Measurements from ENCODE around the gene ITGB5. TPM values are rescaled to one million over a fixed set of nuclear protein-coding genes. Genes with fewer than 3 reads are reported as not detected.

Gene ITGB5
- total RNA-seq, 1 experiment from 2014 or later, result 0.86 TPM

- no peaks in the 10 kb centered on the region for H3K36me3 ChIP-seq (ENCODE audit: insufficient read depth, low read length)
- no peak overlapping the region for H3K4me2 ChIP-seq (ENCODE audit: low read depth, low read length, poor library complexity, severe bottlenecking)
- H3K4me1 ChIP-seq (ENCODE audit: low read length), result peaks cover 5% of the 10 kb centered on the region; the same call in 1 of the 2 replicates
- no peaks in the 10 kb centered on the region for H3K9me2 ChIP-seq (replicated peaks; ENCODE audit: insufficient read depth, low read length)
- no peaks in the 10 kb centered on the region for H4K20me1 ChIP-seq (ENCODE audit: insufficient read depth, low read depth, low read length)
- H2AFZ ChIP-seq (ENCODE audit: low read length), result no peak overlapping the region
- no peak overlapping the region for H3K27ac ChIP-seq (ENCODE audit: low read length)
- H3K27me3 ChIP-seq (ENCODE audit: low read length), result no peaks in the 10 kb centered on the region
- DNase-seq, result no peak
- H3K9ac ChIP-seq (ENCODE audit: low read length), result no peak overlapping the region
- no peaks in the 10 kb centered on the region for H3K79me2 ChIP-seq (ENCODE audit: low read length)
- no peaks in the 10 kb centered on the region for H3K9me3 ChIP-seq (ENCODE audit: low read length)
- H3K4me3 ChIP-seq (ENCODE audit: low read length), result no peak overlapping the region
These were observed 37.0 kb downstream of the ITGB5 start for GRCh38 chr3:124850212-124850611.

- Histone ChIP-seq H3K4me2 (ENCODE audit: low read depth, low read length, poor library complexity, severe bottlenecking) (no peak overlapping the region), H3K27me3 (ENCODE audit: low read length) (no peaks in the 10 kb centered on the region), H3K9me2 (replicated peaks; ENCODE audit: insufficient read depth, low read length) (no peaks in the 10 kb centered on the region), H4K20me1 (ENCODE audit: insufficient read depth, low read depth, low read length) (no peaks in the 10 kb centered on the region), H3K79me2 (ENCODE audit: low read length) (no peaks in the 10 kb centered on the region), H3K9ac (ENCODE audit: low read length) (no peak overlapping the region), H2AFZ (ENCODE audit: low read length) (no peak overlapping the region), H3K4me3 (ENCODE audit: low read length) (no peak overlapping the region), H3K9me3 (ENCODE audit: low read length) (no peaks in the 10 kb centered on the region), H3K27ac (ENCODE audit: low read length) (no peak overlapping the region), H3K4me1 (ENCODE audit: low read length) (0 out of 2 replicates have a peak, but pooled peaks cover 4% of the 10 kb centered on the region), H3K36me3 (ENCODE audit: insufficient read depth, low read length) (no peaks in the 10 kb centered on the region)
- DNase-seq, result no peak
These were observed 38.9 kb downstream of the ITGB5 start for GRCh38 chr3:124848300-124848699.

DNA sequence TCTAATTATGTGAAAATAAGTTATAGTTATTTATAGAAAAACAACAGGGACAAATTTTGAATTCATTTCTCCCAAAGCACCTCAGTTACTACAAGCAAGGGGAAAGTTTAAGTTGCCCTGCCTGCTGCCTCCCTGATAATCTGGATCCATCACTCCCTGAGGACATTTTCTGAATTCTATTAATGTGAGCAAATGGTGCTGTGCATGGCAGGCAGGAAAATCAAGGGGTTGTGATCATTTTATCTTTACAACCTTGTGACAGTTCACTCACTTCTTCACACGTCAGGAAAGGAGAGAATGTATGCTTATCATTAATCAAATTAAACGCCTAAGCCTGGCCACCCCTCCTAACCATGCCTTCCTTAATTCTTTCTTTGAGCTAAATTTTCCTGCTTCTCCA, 39.3 kb downstream of the ITGB5 start:
- 0 out of 2 replicates have a peak, but pooled peaks cover 4% of the 10 kb centered on the region for H3K4me1 ChIP-seq (ENCODE audit: low read length)
- no peak overlapping the region for H3K4me3 ChIP-seq (ENCODE audit: low read length)
- no peak overlapping the region for H3K27ac ChIP-seq (ENCODE audit: low read length)
- no peak overlapping the region for H2AFZ ChIP-seq (ENCODE audit: low read length)
- H3K4me2 ChIP-seq (ENCODE audit: low read depth, low read length, poor library complexity, severe bottlenecking), result no peak overlapping the region
- H3K27me3 ChIP-seq (ENCODE audit: low read length), result no peaks in the 10 kb centered on the region
- H3K9ac ChIP-seq (ENCODE audit: low read length), result no peak overlapping the region
- H3K9me3 ChIP-seq (ENCODE audit: low read length), result no peaks in the 10 kb centered on the region
- no peaks in the 10 kb centered on the region for H3K9me2 ChIP-seq (replicated peaks; ENCODE audit: insufficient read depth, low read length)
- H4K20me1 ChIP-seq (ENCODE audit: insufficient read depth, low read depth, low read length), result no peaks in the 10 kb centered on the region
- no peaks in the 10 kb centered on the region for H3K36me3 ChIP-seq (ENCODE audit: insufficient read depth, low read length)
- DNase-seq, result no peak
- H3K79me2 ChIP-seq (ENCODE audit: low read length), result no peaks in the 10 kb centered on the region

DNA sequence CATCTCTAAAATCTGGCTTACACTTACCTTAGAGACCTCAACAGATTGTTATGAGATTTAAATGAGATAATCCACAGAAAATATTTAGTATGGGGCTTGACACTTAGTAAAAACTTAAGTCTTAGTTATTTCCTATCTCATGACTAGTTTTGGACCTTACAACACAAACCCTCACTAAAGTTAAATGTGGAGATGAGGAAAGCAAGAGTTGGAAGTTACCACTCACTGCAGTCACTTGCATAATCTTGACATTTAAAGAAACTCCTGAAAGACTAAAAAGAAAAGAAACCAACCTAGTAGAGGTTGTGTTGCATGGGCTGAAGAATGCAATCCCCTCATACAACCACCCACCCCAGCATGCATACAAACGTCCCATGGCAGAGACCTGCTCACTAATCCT, 40.1 kb downstream of the ITGB5 start:
- DNase-seq, result no peak
- H3K27me3 ChIP-seq (ENCODE audit: low read length), result no peaks in the 10 kb centered on the region
- no peak overlapping the region for H3K4me3 ChIP-seq (ENCODE audit: low read length)
- H3K9me3 ChIP-seq (ENCODE audit: low read length), result no peaks in the 10 kb centered on the region
- 0 out of 2 replicates have a peak, but pooled peaks cover 4% of the 10 kb centered on the region for H3K4me1 ChIP-seq (ENCODE audit: low read length)
- no peaks in the 10 kb centered on the region for H3K79me2 ChIP-seq (ENCODE audit: low read length)
- no peaks in the 10 kb centered on the region for H3K36me3 ChIP-seq (ENCODE audit: insufficient read depth, low read length)
- H2AFZ ChIP-seq (ENCODE audit: low read length), result no peak overlapping the region
- H3K9ac ChIP-seq (ENCODE audit: low read length), result no peak overlapping the region
- H3K4me2 ChIP-seq (ENCODE audit: low read depth, low read length, poor library complexity, severe bottlenecking), result no peak overlapping the region
- H3K9me2 ChIP-seq (replicated peaks; ENCODE audit: insufficient read depth, low read length), result no peaks in the 10 kb centered on the region
- H4K20me1 ChIP-seq (ENCODE audit: insufficient read depth, low read depth, low read length), result no peaks in the 10 kb centered on the region
- H3K27ac ChIP-seq (ENCODE audit: low read length), result no peak overlapping the region

GRCh38 chr3:124846189-124846588, 41.0 kb downstream of the ITGB5 start:
- Histone ChIP-seq H4K20me1 (ENCODE audit: insufficient read depth, low read depth, low read length) (no peaks in the 10 kb centered on the region), H3K4me2 (ENCODE audit: low read depth, low read length, poor library complexity, severe bottlenecking) (no peak overlapping the region), H3K9me2 (replicated peaks; ENCODE audit: insufficient read depth, low read length) (no peaks in the 10 kb centered on the region), H3K4me3 (ENCODE audit: low read length) (no peak overlapping the region), H2AFZ (ENCODE audit: low read length) (no peak overlapping the region), H3K9ac (ENCODE audit: low read length) (no peak overlapping the region), H3K79me2 (ENCODE audit: low read length) (no peaks in the 10 kb centered on the region), H3K9me3 (ENCODE audit: low read length) (no peaks in the 10 kb centered on the region), H3K36me3 (ENCODE audit: insufficient read depth, low read length) (no peaks in the 10 kb centered on the region), H3K27ac (ENCODE audit: low read length) (no peak overlapping the region), H3K4me1 (ENCODE audit: low read length) (0 out of 2 replicates have a peak, but pooled peaks cover 4% of the 10 kb centered on the region), H3K27me3 (ENCODE audit: low read length) (no peaks in the 10 kb centered on the region)
- no peak for DNase-seq

GRCh38 chr3:124845406-124845805, 41.8 kb downstream of the ITGB5 start:
- Histone ChIP-seq H3K27ac (ENCODE audit: low read length) (no peak overlapping the region), H3K9me2 (replicated peaks; ENCODE audit: insufficient read depth, low read length) (no peaks in the 10 kb centered on the region), H3K27me3 (ENCODE audit: low read length) (no peaks in the 10 kb centered on the region), H2AFZ (ENCODE audit: low read length) (no peak overlapping the region), H3K4me1 (ENCODE audit: low read length) (0 out of 2 replicates have a peak, but pooled peaks cover 4% of the 10 kb centered on the region), H3K4me2 (ENCODE audit: low read depth, low read length, poor library complexity, severe bottlenecking) (no peak overlapping the region), H4K20me1 (ENCODE audit: insufficient read depth, low read depth, low read length) (no peaks in the 10 kb centered on the region), H3K9ac (ENCODE audit: low read length) (no peak overlapping the region), H3K4me3 (ENCODE audit: low read length) (no peak overlapping the region), H3K36me3 (ENCODE audit: insufficient read depth, low read length) (no peaks in the 10 kb centered on the region), H3K79me2 (ENCODE audit: low read length) (no peaks in the 10 kb centered on the region), H3K9me3 (ENCODE audit: low read length) (no peaks in the 10 kb centered on the region)
- no peak for DNase-seq

DNA sequence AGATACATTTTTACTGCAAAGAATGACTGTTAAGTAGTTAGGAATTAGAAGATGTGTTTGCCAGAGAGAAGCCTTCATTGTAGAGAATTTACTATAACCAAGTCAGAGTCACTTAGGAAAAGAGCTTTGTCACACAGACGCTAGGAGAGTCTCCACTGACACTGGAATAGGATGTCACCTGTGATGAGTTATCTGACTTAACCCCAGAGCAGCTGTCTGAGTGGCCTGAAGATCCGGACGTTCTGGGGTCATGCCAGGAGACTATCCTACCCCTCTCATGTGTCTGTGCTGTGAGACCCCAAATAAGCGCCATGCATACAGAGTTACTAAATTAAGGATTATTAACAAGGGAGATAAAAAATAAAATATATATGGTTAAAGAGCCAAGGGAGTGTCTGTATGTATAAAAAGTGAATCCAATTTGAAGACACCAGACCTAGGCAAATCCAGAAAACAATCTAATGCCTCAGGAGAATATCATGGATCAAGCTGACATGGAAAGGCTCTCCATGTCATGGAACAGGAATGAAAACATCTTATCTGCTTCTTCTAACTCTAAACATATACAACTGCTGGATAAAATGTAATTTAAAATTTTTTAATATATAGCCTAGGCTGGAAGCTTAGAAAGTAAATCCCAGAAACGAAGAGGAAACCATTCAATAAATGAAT, 43.5 kb downstream of the ITGB5 start:
- no peak overlapping the region for H3K27ac ChIP-seq (ENCODE audit: low read length)
- H3K27me3 ChIP-seq (ENCODE audit: low read length), result no peaks in the 10 kb centered on the region
- H3K4me3 ChIP-seq (ENCODE audit: low read length), result no peak overlapping the region
- no peaks in the 10 kb centered on the region for H4K20me1 ChIP-seq (ENCODE audit: insufficient read depth, low read depth, low read length)
- no peak for DNase-seq
- H3K9ac ChIP-seq (ENCODE audit: low read length), result no peak overlapping the region
- H3K36me3 ChIP-seq (ENCODE audit: insufficient read depth, low read length), result no peaks in the 10 kb centered on the region
- H3K4me2 ChIP-seq (ENCODE audit: low read depth, low read length, poor library complexity, severe bottlenecking), result no peak overlapping the region
- no peaks in the 10 kb centered on the region for H3K9me3 ChIP-seq (ENCODE audit: low read length)
- H3K9me2 ChIP-seq (replicated peaks; ENCODE audit: insufficient read depth, low read length), result no peaks in the 10 kb centered on the region
- H3K4me1 ChIP-seq (ENCODE audit: low read length), result 0 out of 2 replicates have a peak, but pooled peaks cover 4% of the 10 kb centered on the region
- H2AFZ ChIP-seq (ENCODE audit: low read length), result no peak overlapping the region
- no peaks in the 10 kb centered on the region for H3K79me2 ChIP-seq (ENCODE audit: low read length)

DNA sequence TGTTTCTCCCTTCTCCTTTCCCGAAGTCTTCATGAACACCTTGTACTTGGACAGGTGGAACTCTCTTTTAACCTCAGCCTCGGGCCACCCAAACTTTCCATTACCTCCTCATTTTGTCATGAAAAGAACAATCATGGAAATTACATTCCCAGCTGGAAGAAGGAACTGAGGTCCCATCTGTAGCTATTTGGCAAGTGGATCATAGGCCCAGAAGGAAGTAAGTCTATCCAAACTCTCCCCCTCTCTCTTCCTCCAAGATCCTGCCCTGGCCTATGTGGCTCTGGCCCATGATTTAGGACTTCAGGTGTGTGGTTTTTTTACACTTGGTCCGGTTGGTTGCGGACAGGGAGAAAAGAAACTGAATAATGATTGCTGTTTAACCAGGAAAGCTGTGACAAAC, 44.1 kb downstream of the ITGB5 start:
- Histone ChIP-seq H3K36me3 (ENCODE audit: insufficient read depth, low read length) (no peaks in the 10 kb centered on the region), H3K4me1 (ENCODE audit: low read length) (0 out of 2 replicates have a peak, but pooled peaks cover 4% of the 10 kb centered on the region), H2AFZ (ENCODE audit: low read length) (no peak overlapping the region), H3K4me3 (ENCODE audit: low read length) (no peak overlapping the region), H3K4me2 (ENCODE audit: low read depth, low read length, poor library complexity, severe bottlenecking) (no peak overlapping the region), H3K27ac (ENCODE audit: low read length) (no peak overlapping the region), H3K79me2 (ENCODE audit: low read length) (no peaks in the 10 kb centered on the region), H3K9me3 (ENCODE audit: low read length) (no peaks in the 10 kb centered on the region), H3K9me2 (replicated peaks; ENCODE audit: insufficient read depth, low read length) (no peaks in the 10 kb centered on the region), H3K27me3 (ENCODE audit: low read length) (no peaks in the 10 kb centered on the region), H3K9ac (ENCODE audit: low read length) (no peak overlapping the region), H4K20me1 (ENCODE audit: insufficient read depth, low read depth, low read length) (no peaks in the 10 kb centered on the region)
- no peak for DNase-seq
